Nephron (organoid): ENCODE results near the gene LTBP4.

Experiments
- H3K27ac Mint-ChIP-seq, 3 experiments: 2 replicates each; pipeline ENCODE4 v1.8.0; 2020; ENCODE audit warnings: mixed read lengths in 3 of 3, mild to moderate bottlenecking in 2 of 3, moderate library complexity in 1 of 3
- H3K27me3 Mint-ChIP-seq: 2 replicates; pipeline ENCODE4 v1.8.0; 2021; ENCODE audit warnings: low read depth, mild to moderate bottlenecking, moderate library complexity, mixed read lengths
- H3K36me3 Mint-ChIP-seq: 2 replicates; pipeline ENCODE4 v1.8.0; 2020; ENCODE audit warnings: low read depth, mixed read lengths
- H3K4me1 Mint-ChIP-seq: 2 replicates; pipeline ENCODE4 v1.8.0; 2020; ENCODE audit warnings: mixed read lengths
- H3K4me3 Mint-ChIP-seq, 3 experiments: 2 replicates each; pipeline ENCODE4 v1.8.0; 2020; ENCODE audit warnings: mild to moderate bottlenecking in 3 of 3, mixed read lengths in 3 of 3, moderate library complexity in 2 of 3
- H3K9me3 Mint-ChIP-seq: 2 replicates; pipeline ENCODE4 v1.8.0; 2020; ENCODE audit warnings: mixed read lengths
- CTCF ChIP-seq, 3 experiments: fragments of 200-600 bp; sonication (generic); IDR thresholded peaks; one replicate each; pipeline ENCODE4 v1.5.0; 2021; ENCODE audit warnings: antibody characterized with exemption in 3 of 3; ENCODE audit not compliant: unreplicated experiment in 3 of 3

Gene LTBP4

GRCh38 chr19:40605216-40605971 lies 4.2 kb downstream of the LTBP4 start:
- Mint-ChIP-seq H3K9me3 (no peaks in the 10 kb centered on the region), H3K4me3 (peak overlapping the region; percentile 84 to 87 (median 84)), H3K27me3 (peaks cover 35% of the 10 kb centered on the region), H3K27ac (peak overlapping the region; percentile 61 to 85 (median 64)), H3K36me3 (peaks cover 4% of the 10 kb centered on the region), H3K4me1 (peaks cover 51% of the 10 kb centered on the region)
- no peak for TF ChIP-seq CTCF (IDR thresholded peaks at IDR 0.05; ENCODE audit: unreplicated experiment in 3 of 3)

- no peak for TF ChIP-seq CTCF (IDR thresholded peaks at IDR 0.05; ENCODE audit: unreplicated experiment in 3 of 3)
- Mint-ChIP-seq H3K27me3 (peaks cover 37% of the 10 kb centered on the region), H3K27ac (peak overlapping the region in 2 of 3 experiments; percentile 24 to 75), H3K36me3 (peaks cover 13% of the 10 kb centered on the region), H3K4me3 (peak overlapping the region in 2 of 3 experiments; percentile 50 to 67), H3K9me3 (no peaks in the 10 kb centered on the region), H3K4me1 (peaks cover 50% of the 10 kb centered on the region)
Measured at GRCh38 chr19:40607311-40608239, 6.4 kb downstream of the LTBP4 start.

GRCh38 chr19:40608240-40608621 lies 7.1 kb downstream of the LTBP4 start:
- H3K27me3 Mint-ChIP-seq: peaks cover 40% of the 10 kb centered on the region
- peak overlapping the region in 2 of 3 experiments; percentile 29 to 66 for H3K4me3 Mint-ChIP-seq
- peaks cover 15% of the 10 kb centered on the region for H3K36me3 Mint-ChIP-seq

GRCh38 chr19:40608957-40609356 lies 7.8 kb downstream of the LTBP4 start:
- Mint-ChIP-seq H3K36me3 (peaks cover 15% of the 10 kb centered on the region), H3K27ac (peak overlapping the region in 2 of 3 experiments; percentile 17 to 55)

More at GRCh38 chr19:40608240-40608621, 7.1 kb downstream of the LTBP4 start:
- Mint-ChIP-seq H3K4me1 (peaks cover 43% of the 10 kb centered on the region), H3K9me3 (no peaks in the 10 kb centered on the region), H3K27ac (peak overlapping the region in 1 of 3 experiments; percentile 48)
- TF ChIP-seq CTCF (IDR thresholded peaks at IDR 0.05; ENCODE audit: unreplicated experiment in 3 of 3): no peak

More at GRCh38 chr19:40608957-40609356, 7.8 kb downstream of the LTBP4 start:
- peaks cover 38% of the 10 kb centered on the region for H3K27me3 Mint-ChIP-seq
- no peaks in the 10 kb centered on the region for H3K9me3 Mint-ChIP-seq
- no peak for TF ChIP-seq CTCF (IDR thresholded peaks at IDR 0.05; ENCODE audit: unreplicated experiment in 3 of 3)
- H3K4me1 Mint-ChIP-seq: peaks cover 38% of the 10 kb centered on the region
- H3K4me3 Mint-ChIP-seq: peak overlapping the region; percentile 51 to 66 (median 65)
